ENCODE measurements around the gene IGFBP5. TPM values are rescaled to one million over a fixed set of nuclear protein-coding genes. Genes with fewer than 3 reads are reported as not detected.
A peak's percentile ranks its signal among the peaks of the same experiment; 100 is the strongest.

The IGFBP5 gene
- polyA plus RNA-seq, 2 donors, result 29.4 to 46.5 TPM

DNA sequence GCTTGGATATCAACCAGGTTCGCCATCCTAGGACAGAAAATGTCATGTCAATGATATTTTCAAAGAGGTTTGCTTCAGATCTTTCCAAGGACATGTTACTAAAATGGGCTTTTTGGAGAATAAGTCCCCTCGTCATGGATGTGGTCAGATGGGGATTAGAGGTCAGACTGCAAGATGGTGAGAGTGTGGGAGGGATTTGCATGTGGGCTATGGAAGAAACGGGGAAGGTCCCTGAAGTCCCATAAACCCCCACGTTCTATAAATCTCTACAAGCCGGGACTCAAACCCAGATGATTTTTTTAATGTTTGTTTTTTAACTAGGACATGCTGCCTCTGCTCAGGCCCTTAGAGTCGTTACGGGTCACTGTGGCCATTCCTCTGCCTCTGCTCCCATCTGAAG, 37.7 kb upstream of the IGFBP5 start:
- no peak overlapping the region for H3K27ac ChIP-seq (ENCODE audit: low read depth in 2 of 2, low read length in 1 of 2)
- H3K4me3 ChIP-seq (ENCODE audit: low read depth in 1 of 2, low read length in 2 of 2), result no peak overlapping the region
- no peaks in the 10 kb centered on the region for H3K9me3 ChIP-seq (ENCODE audit: control insufficient read depth in 2 of 2, insufficient read depth in 1 of 2, low read depth in 1 of 2, low read length in 1 of 2)
- no peaks in the 10 kb centered on the region for H3K27me3 ChIP-seq (ENCODE audit: control insufficient read depth in 1 of 2, insufficient read depth in 2 of 2, low read length in 2 of 2)
- no peaks in the 10 kb centered on the region for H3K36me3 ChIP-seq (ENCODE audit: control insufficient read depth in 2 of 2, insufficient read depth in 2 of 2, low read length in 1 of 2)
- peaks cover 0 to 4% of the 10 kb centered on the region in 2 donors for H3K4me1 ChIP-seq (ENCODE audit: control insufficient read depth in 2 of 2, insufficient read depth in 2 of 2, low read length in 1 of 2)
- WGBS, 2 donors, result 82 to 83% methylated on average over 7 of the region's 7 CpGs

DNA sequence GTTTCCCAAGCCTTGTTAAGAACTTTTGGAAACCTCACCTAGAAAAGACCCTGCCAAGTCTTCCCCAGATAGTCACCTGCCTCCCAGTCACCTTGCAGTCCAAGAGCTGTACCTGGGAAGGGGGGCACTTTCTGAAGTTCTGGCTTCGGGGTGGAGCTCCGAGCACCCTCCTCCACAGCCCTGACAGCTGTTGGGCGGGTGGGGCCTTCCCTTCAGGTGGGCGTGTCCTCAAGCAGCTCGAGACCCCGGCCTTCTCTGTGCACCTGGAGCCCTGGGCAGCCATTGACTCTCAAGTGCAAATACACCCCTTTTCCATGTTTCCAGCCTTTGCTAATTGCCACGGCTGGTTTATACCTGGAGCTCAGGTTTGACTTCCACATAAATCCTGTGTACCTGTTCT, 37.0 kb upstream of the IGFBP5 start:
- Histone ChIP-seq H3K27me3 (ENCODE audit: control insufficient read depth in 1 of 2, insufficient read depth in 2 of 2, low read length in 2 of 2) (no peaks in the 10 kb centered on the region), H3K4me1 (ENCODE audit: control insufficient read depth in 2 of 2, insufficient read depth in 2 of 2, low read length in 1 of 2) (peaks cover 0 to 4% of the 10 kb centered on the region in 2 donors), H3K36me3 (ENCODE audit: control insufficient read depth in 2 of 2, insufficient read depth in 2 of 2, low read length in 1 of 2) (no peaks in the 10 kb centered on the region), H3K4me3 (ENCODE audit: low read depth in 1 of 2, low read length in 2 of 2) (no peak overlapping the region), H3K9me3 (ENCODE audit: control insufficient read depth in 2 of 2, insufficient read depth in 1 of 2, low read depth in 1 of 2, low read length in 1 of 2) (no peaks in the 10 kb centered on the region), H3K27ac (ENCODE audit: low read depth in 2 of 2, low read length in 1 of 2) (no peak overlapping the region)
- WGBS, 2 donors, result 73 to 86% methylated on average over 7 of the region's 7 CpGs

GRCh38 chr2:216731465-216731864, 36.1 kb upstream of the IGFBP5 start:
- Histone ChIP-seq H3K4me1 (ENCODE audit: control insufficient read depth in 2 of 2, insufficient read depth in 2 of 2, low read length in 1 of 2) (peaks cover 0 to 4% of the 10 kb centered on the region in 2 donors), H3K4me3 (ENCODE audit: low read depth in 1 of 2, low read length in 2 of 2) (no peak overlapping the region), H3K27ac (ENCODE audit: low read depth in 2 of 2, low read length in 1 of 2) (no peak overlapping the region), H3K27me3 (ENCODE audit: control insufficient read depth in 1 of 2, insufficient read depth in 2 of 2, low read length in 2 of 2) (no peaks in the 10 kb centered on the region), H3K36me3 (ENCODE audit: control insufficient read depth in 2 of 2, insufficient read depth in 2 of 2, low read length in 1 of 2) (no peaks in the 10 kb centered on the region), H3K9me3 (ENCODE audit: control insufficient read depth in 2 of 2, insufficient read depth in 1 of 2, low read depth in 1 of 2, low read length in 1 of 2) (no peaks in the 10 kb centered on the region)
- WGBS, 2 donors, result 86 to 88% methylated on average over 5 of the region's 5 CpGs

DNA sequence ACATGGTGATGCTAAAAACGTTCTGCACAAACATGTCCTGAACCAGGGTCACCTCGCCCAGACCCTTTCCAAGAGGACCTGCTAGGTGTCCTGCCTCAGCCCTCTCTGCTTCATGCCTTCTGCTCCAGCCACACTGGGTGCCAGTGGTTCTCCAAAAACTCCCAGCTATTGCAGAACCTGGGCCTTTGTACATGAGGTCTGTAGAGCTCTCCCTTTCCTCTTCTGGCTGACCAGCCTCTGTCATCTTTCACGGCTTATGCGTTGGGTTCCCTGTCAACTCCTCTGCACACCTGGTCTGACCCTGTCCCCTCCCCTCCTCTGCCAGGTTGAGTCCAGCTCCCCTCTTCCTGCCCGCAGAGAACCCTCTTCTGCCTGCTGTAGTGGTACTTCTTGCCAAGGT, 35.5 kb upstream of the IGFBP5 start:
- peaks cover 0 to 4% of the 10 kb centered on the region in 2 donors for H3K4me1 ChIP-seq (ENCODE audit: control insufficient read depth in 2 of 2, insufficient read depth in 2 of 2, low read length in 1 of 2)
- H3K9me3 ChIP-seq (ENCODE audit: control insufficient read depth in 2 of 2, insufficient read depth in 1 of 2, low read depth in 1 of 2, low read length in 1 of 2), result no peaks in the 10 kb centered on the region
- H3K4me3 ChIP-seq (ENCODE audit: low read depth in 1 of 2, low read length in 2 of 2), result no peak overlapping the region
- no peak overlapping the region for H3K27ac ChIP-seq (ENCODE audit: low read depth in 2 of 2, low read length in 1 of 2)
- 73 to 78% methylated on average over 5 of the region's 5 CpGs for WGBS, 2 donors
- no peaks in the 10 kb centered on the region for H3K36me3 ChIP-seq (ENCODE audit: control insufficient read depth in 2 of 2, insufficient read depth in 2 of 2, low read length in 1 of 2)
- H3K27me3 ChIP-seq (ENCODE audit: control insufficient read depth in 1 of 2, insufficient read depth in 2 of 2, low read length in 2 of 2), result no peaks in the 10 kb centered on the region

- H3K9me3 ChIP-seq (ENCODE audit: control insufficient read depth in 2 of 2, insufficient read depth in 1 of 2, low read depth in 1 of 2, low read length in 1 of 2), result no peaks in the 10 kb centered on the region
- no peak overlapping the region for H3K4me3 ChIP-seq (ENCODE audit: low read depth in 1 of 2, low read length in 2 of 2)
- peaks cover 3 to 8% of the 10 kb centered on the region in 2 donors for H3K4me1 ChIP-seq (ENCODE audit: control insufficient read depth in 2 of 2, insufficient read depth in 2 of 2, low read length in 1 of 2)
- WGBS, 2 donors, result 86 to 90% methylated on average over 8 of the region's 8 CpGs
- H3K27me3 ChIP-seq (ENCODE audit: control insufficient read depth in 1 of 2, insufficient read depth in 2 of 2, low read length in 2 of 2), result no peaks in the 10 kb centered on the region
- no peak overlapping the region for H3K27ac ChIP-seq (ENCODE audit: low read depth in 2 of 2, low read length in 1 of 2)
- no peaks in the 10 kb centered on the region for H3K36me3 ChIP-seq (ENCODE audit: control insufficient read depth in 2 of 2, insufficient read depth in 2 of 2, low read length in 1 of 2)
Measured at GRCh38 chr2:216727346-216728122, 32.2 kb upstream of the IGFBP5 start.

- WGBS, 2 donors, result 61 to 74% methylated on average over 5 of the region's 5 CpGs
- no peak overlapping the region for H3K27ac ChIP-seq (ENCODE audit: low read depth in 2 of 2, low read length in 1 of 2)
- H3K9me3 ChIP-seq (ENCODE audit: control insufficient read depth in 2 of 2, insufficient read depth in 1 of 2, low read depth in 1 of 2, low read length in 1 of 2), result no peaks in the 10 kb centered on the region
- no peaks in the 10 kb centered on the region for H3K27me3 ChIP-seq (ENCODE audit: control insufficient read depth in 1 of 2, insufficient read depth in 2 of 2, low read length in 2 of 2)
- H3K4me3 ChIP-seq (ENCODE audit: low read depth in 1 of 2, low read length in 2 of 2), result no peak overlapping the region
- no peaks in the 10 kb centered on the region for H3K36me3 ChIP-seq (ENCODE audit: control insufficient read depth in 2 of 2, insufficient read depth in 2 of 2, low read length in 1 of 2)
- H3K4me1 ChIP-seq (ENCODE audit: control insufficient read depth in 2 of 2, insufficient read depth in 2 of 2, low read length in 1 of 2), result peaks cover 0 to 8% of the 10 kb centered on the region in 2 donors
Measured at GRCh38 chr2:216724190-216724589, 28.8 kb upstream of the IGFBP5 start.

DNA sequence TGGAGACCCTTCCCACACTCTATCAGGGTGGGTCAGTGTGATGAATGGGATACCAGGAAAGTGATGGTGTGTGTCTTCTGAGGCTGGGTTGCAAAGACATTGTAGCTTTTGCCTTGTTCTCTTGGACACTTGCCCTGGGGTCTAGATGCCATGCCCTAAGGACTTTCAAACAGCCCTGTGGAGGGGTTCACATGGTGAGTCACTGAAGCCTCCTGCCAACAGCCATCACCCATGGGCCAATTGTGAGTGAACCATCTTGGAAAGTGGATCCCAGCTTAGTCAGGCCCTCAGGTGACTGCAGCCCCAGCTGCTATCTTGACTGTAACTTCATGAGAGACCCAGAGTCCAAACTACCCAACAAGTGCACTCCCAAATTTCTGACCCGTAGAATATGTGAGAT, 25.8 kb upstream of the IGFBP5 start:
- 55 to 63% methylated on average over 1 of the region's 1 CpG for WGBS, 2 donors
- no peak overlapping the region for H3K4me3 ChIP-seq (ENCODE audit: low read depth in 1 of 2, low read length in 2 of 2)
- H3K4me1 ChIP-seq (ENCODE audit: control insufficient read depth in 2 of 2, insufficient read depth in 2 of 2, low read length in 1 of 2), result peaks cover 0 to 18% of the 10 kb centered on the region in 2 donors

GRCh38 chr2:216720722-216721121, 25.4 kb upstream of the IGFBP5 start:
- no peak overlapping the region for H3K27ac ChIP-seq (ENCODE audit: low read depth in 2 of 2, low read length in 1 of 2)
- 86 to 90% methylated on average over 4 of the region's 4 CpGs for WGBS, 2 donors
- H3K4me1 ChIP-seq (ENCODE audit: control insufficient read depth in 2 of 2, insufficient read depth in 2 of 2, low read length in 1 of 2), result peaks cover 0 to 18% of the 10 kb centered on the region in 2 donors

More for the DNA sequence above, 25.8 kb upstream of the IGFBP5 start:
- Histone ChIP-seq H3K27me3 (ENCODE audit: control insufficient read depth in 1 of 2, insufficient read depth in 2 of 2, low read length in 2 of 2) (no peaks in the 10 kb centered on the region), H3K27ac (ENCODE audit: low read depth in 2 of 2, low read length in 1 of 2) (no peak overlapping the region), H3K36me3 (ENCODE audit: control insufficient read depth in 2 of 2, insufficient read depth in 2 of 2, low read length in 1 of 2) (no peaks in the 10 kb centered on the region), H3K9me3 (ENCODE audit: control insufficient read depth in 2 of 2, insufficient read depth in 1 of 2, low read depth in 1 of 2, low read length in 1 of 2) (no peaks in the 10 kb centered on the region)

DNA sequence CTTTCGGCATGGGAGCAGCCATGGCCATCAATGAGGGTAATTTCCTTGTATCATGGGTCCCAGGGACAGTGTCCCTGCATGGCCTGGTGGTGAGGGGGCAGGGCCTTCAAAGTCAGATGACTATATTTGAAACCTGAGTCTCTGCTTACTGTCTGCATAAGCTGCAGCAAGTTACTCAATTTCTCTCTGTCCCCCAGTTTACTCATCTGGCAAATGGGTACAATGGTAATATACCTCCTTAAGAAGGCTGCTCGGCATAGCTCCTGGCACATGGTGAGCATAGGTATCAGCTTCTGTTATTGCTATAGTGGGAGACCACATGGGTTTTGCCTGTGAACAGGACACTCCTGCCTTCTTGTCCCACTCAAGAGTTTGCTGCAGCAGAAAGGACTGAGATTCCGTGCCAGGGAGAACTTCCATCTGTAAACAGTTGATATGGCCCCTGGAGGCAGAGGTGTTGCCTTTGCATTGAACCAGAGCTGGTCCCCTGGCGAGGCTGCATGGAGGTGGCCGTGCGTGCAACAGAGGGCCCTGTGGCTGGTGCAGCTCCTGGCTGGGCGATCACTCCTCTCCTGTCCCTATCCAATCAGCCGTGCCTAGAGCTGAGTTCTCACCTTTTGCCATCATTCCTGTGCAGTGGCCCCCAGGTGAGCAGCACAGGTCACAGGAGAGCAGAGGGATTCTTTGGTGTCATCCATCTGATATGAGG, 22.7 kb upstream of the IGFBP5 start:
- 62 to 71% methylated on average over 8 of the region's 8 CpGs for WGBS, 2 donors
- H3K4me1 ChIP-seq (ENCODE audit: control insufficient read depth in 2 of 2, insufficient read depth in 2 of 2, low read length in 1 of 2), result peaks cover 0 to 15% of the 10 kb centered on the region in 2 donors

More at GRCh38 chr2:216720722-216721121, 25.4 kb upstream of the IGFBP5 start:
- Histone ChIP-seq H3K36me3 (ENCODE audit: control insufficient read depth in 2 of 2, insufficient read depth in 2 of 2, low read length in 1 of 2) (no peaks in the 10 kb centered on the region), H3K9me3 (ENCODE audit: control insufficient read depth in 2 of 2, insufficient read depth in 1 of 2, low read depth in 1 of 2, low read length in 1 of 2) (no peaks in the 10 kb centered on the region), H3K27me3 (ENCODE audit: control insufficient read depth in 1 of 2, insufficient read depth in 2 of 2, low read length in 2 of 2) (no peaks in the 10 kb centered on the region), H3K4me3 (ENCODE audit: low read depth in 1 of 2, low read length in 2 of 2) (no peak overlapping the region)

More for the DNA sequence above, 22.7 kb upstream of the IGFBP5 start:
- H3K9me3 ChIP-seq (ENCODE audit: control insufficient read depth in 2 of 2, insufficient read depth in 1 of 2, low read depth in 1 of 2, low read length in 1 of 2), result no peaks in the 10 kb centered on the region
- H3K27me3 ChIP-seq (ENCODE audit: control insufficient read depth in 1 of 2, insufficient read depth in 2 of 2, low read length in 2 of 2), result no peaks in the 10 kb centered on the region
- H3K4me3 ChIP-seq (ENCODE audit: low read depth in 1 of 2, low read length in 2 of 2), result no peak overlapping the region
- H3K36me3 ChIP-seq (ENCODE audit: control insufficient read depth in 2 of 2, insufficient read depth in 2 of 2, low read length in 1 of 2), result no peaks in the 10 kb centered on the region
- peak overlapping the region; percentile 54 to 57 for H3K27ac ChIP-seq (ENCODE audit: low read depth in 2 of 2, low read length in 1 of 2)

All from esophagus (tissue), 2 donors.